Smooth muscle cell (in vitro differentiated cells): Measurements from ENCODE around the gene PPP4C. TPM values are rescaled to one million over a fixed set of nuclear protein-coding genes. Genes with fewer than 3 reads are reported as not detected.
"Not testable (repeated sequence)": the region's sequence is repeated elsewhere in the genome, so short reads cannot be mapped to it uniquely, and the experiment has no call there.

Experiments used
- DNase-seq: peaks from one replicate; lab custom pipeline; 2025; ENCODE audit not compliant: unreplicated experiment; lab: John Stamatoyannopoulos, UW
- H2AFZ ChIP-seq: fragments of 200-600 bp; sonication (generic); 2 replicates; pipeline ENCODE4 v1.6.0; 2016; ENCODE audit warnings: antibody characterized with exemption, low read depth, mild to moderate bottlenecking
- H3F3A ChIP-seq: fragments of 200-600 bp; sonication (generic); 2 replicates; pipeline ENCODE4 v1.6.0; 2017; ENCODE audit warnings: antibody characterized with exemption, low read depth
- H3K27ac ChIP-seq: fragments of 200-600 bp; sonication (generic); 2 replicates; pipeline ENCODE4 v1.5.1; 2016; ENCODE audit warnings: low read depth, mild to moderate bottlenecking
- H3K27me3 ChIP-seq: fragments of 200-600 bp; sonication (generic); 2 replicates; pipeline ENCODE4 v1.6.1; 2016; ENCODE audit warnings: low read depth, mild to moderate bottlenecking
- H3K36me3 ChIP-seq: fragments of 200-600 bp; sonication (generic); 2 replicates; pipeline ENCODE4 v1.5.1; 2016; ENCODE audit warnings: low read depth
- H3K4me1 ChIP-seq: fragments of 200-600 bp; sonication (generic); 2 replicates; pipeline ENCODE4 v1.5.1; 2016; ENCODE audit warnings: low read depth
- H3K4me2 ChIP-seq: fragments of 200-600 bp; sonication (generic); 2 replicates; pipeline ENCODE4 v1.6.0; 2016; ENCODE audit warnings: mild to moderate bottlenecking
- H3K4me3 ChIP-seq: fragments of 200-600 bp; sonication (generic); 2 replicates; pipeline ENCODE4 v1.5.1; 2016; ENCODE audit warnings: mild to moderate bottlenecking
- H3K79me2 ChIP-seq: fragments of 200-600 bp; sonication (generic); 2 replicates; pipeline ENCODE4 v1.6.0; 2016; ENCODE audit warnings: low read depth, mild to moderate bottlenecking
- H3K9ac ChIP-seq: fragments of 200-600 bp; sonication (generic); 2 replicates; pipeline ENCODE4 v1.6.0; 2016; ENCODE audit warnings: low read depth
- H3K9me3 ChIP-seq: fragments of 200-600 bp; sonication (generic); replicated peaks from 2 replicates; pipeline ENCODE4 v1.5.1; 2016; ENCODE audit warnings: low read depth
- H4K20me1 ChIP-seq: fragments of 200-600 bp; sonication (generic); 2 replicates; pipeline ENCODE4 v1.6.0; 2016; ENCODE audit warnings: low read depth
- CTCF ChIP-seq: fragments of 200-600 bp; sonication (generic); IDR thresholded peaks from 2 replicates; pipeline ENCODE4 v1.5.1; 2017; ENCODE audit warnings: borderline replicate concordance, mild to moderate bottlenecking, antibody characterized with exemption; ENCODE audit not compliant: insufficient read depth, poor library complexity, severe bottlenecking
- WGBS: methylation state at CpG from one replicate; pipeline ENCODE4 v1.1.7; 2016; ENCODE audit warnings: low lambda C conversion rate; 5-methylcytosine and 5-hydroxymethylcytosine counted together
- polyA plus RNA-seq: library from polyadenylated mRNA; unstranded; fragments of >200 nt; fragmentation: Nextera tagmentation; extraction: Ambion mirVana; gene quantifications from 2 replicates; pipeline ENCODE4 v1.2.1, GENCODE V29; 2016
- total RNA-seq: library from RNA; depleted of rRNA; stranded (reverse); fragments of >200 nt; gene quantifications from 2 replicates; pipeline ENCODE4 v1.2.3, GENCODE V29; 2014

Gene PPP4C
- total and polyA plus RNA-seq, 2 experiments from 2014 or later = 111 to 224 TPM

DNA sequence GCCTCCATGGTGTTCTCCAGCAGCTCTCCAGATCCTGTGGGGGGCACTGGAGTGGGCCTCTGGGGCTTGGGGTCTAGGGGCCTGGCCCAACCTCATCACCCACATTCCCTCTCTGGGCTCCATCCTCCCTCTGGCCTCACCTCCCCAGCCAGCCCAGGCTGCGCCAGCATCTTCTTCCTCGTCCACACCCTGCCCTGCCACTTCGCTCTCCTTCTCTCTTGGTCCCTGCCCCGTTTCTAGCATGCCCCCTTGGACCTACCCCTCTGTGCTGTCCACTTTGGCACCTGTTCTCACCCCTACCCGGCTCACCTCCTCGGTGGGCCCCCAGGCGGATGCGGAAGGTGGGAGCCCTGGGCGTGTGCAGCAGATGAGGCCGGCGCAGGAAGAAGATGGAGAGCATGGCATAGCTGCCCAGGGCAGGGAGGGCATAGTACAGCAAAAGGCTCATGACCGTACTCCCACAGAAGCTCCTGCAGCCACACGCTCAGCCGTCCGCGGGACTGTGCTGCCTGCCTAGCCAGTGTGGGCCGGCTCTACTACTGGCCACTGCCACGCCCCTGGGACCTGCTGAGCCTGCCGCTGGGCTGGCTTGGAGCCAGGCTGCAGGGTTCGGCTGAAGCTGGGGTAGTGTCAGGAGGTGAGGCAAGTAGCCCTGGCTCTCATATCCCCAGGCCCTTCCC is 37.4 kb downstream of the PPP4C start, which contains the start of gene GDPD3:
Gene GDPD3, minus strand, starts transcription at position 507 of the 680 bp plus-strand sequence. Its CDS starts 59 bp downstream, at position 448.
- Histone ChIP-seq H4K20me1 (peaks cover 50% of the 10 kb centered on the region), H3K4me2 (no peak within 1 kb of the TSS), H2AFZ (no peak within 1 kb of the TSS), H3K9me3 (no peaks in the 10 kb centered on the region), H3K27me3 (no peaks in the 10 kb centered on the region), H3K4me3 (no peak within 1 kb of the TSS), H3K9ac (no peak within 1 kb of the TSS), H3K79me2 (no peaks in the 10 kb centered on the region), H3F3A (peaks cover 33% of the 10 kb centered on the region), H3K4me1 (no peaks in the 10 kb centered on the region), H3K36me3 (no peaks in the 10 kb centered on the region), H3K27ac (peak within 1 kb of the TSS; percentile 6)
- WGBS = 73% methylated on average over 20 of the region's 20 CpGs
- TF ChIP-seq CTCF = no peak
- DNase-seq = no peak

DNA sequence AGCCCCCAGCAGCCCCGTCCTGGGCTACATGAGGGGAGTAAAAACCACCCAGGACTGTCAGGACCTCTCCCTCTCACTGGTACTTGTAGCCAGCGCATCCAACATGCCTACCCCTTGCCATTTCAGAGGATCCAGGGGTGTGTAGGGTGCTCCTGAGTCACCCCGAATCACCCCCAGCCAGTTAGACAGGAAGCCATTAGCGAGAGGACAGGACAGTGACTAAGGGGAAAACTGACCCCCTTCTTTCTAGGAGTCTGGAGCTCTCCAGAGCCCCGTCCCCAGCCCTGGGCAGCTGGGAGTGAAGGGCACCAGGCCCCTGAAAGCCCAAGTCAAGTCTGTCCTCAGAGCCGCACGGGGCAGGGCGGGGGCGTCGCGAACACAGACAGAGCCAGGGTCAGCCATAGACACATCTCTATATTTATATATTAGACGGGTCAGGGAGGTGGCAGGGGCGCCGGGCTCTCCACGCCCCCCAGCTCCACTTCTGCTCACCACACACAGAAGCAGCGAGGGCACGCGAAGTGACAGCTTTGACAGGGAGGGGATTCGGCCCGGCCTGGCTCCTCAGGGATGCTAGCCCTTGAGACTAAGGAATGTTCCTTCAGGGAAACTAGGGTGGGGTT is 38.0 kb downstream of the PPP4C start:
- H3K36me3 ChIP-seq = no peaks in the 10 kb centered on the region
- no peak overlapping the region for H3K9ac ChIP-seq
- peak overlapping the region; percentile 6 for H3K27ac ChIP-seq
- H3K79me2 ChIP-seq = no peaks in the 10 kb centered on the region
- H2AFZ ChIP-seq = no peak overlapping the region
- no peaks in the 10 kb centered on the region for H3K9me3 ChIP-seq
- peaks cover 44% of the 10 kb centered on the region for H4K20me1 ChIP-seq
- no peak overlapping the region for H3K4me3 ChIP-seq
- WGBS = 84% methylated on average over 20 of the region's 20 CpGs
- H3K4me2 ChIP-seq = no peak overlapping the region
- TF ChIP-seq CTCF = no peak
- H3K4me1 ChIP-seq = no peaks in the 10 kb centered on the region
- no peak for DNase-seq
- peaks cover 29% of the 10 kb centered on the region for H3F3A ChIP-seq
- no peaks in the 10 kb centered on the region for H3K27me3 ChIP-seq

DNA sequence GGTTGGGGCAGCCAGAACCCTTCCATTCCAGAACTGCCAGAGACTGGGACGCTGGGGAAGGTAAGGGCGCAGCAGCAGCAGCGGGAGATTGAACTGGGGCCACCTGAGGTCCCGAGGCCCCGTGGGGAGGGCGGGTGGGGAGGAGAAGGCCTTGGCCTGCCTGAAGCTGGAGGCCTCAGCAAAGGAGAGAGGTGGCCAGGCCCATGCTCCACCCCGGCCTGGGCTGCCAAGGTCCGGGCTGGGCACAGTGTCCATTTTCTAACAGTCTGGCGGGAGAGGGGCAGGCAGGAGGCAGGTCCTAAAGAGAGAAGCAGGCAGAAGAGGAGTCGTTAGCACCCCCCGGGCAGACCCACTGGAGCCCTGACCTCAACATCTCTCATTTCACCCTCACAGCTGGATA is 38.6 kb downstream of the PPP4C start:
- 91% methylated on average over 11 of the region's 11 CpGs for WGBS
- H3K9me3 ChIP-seq = no peaks in the 10 kb centered on the region
- no peak for DNase-seq
- no peaks in the 10 kb centered on the region for H3K4me1 ChIP-seq
- H3K79me2 ChIP-seq = no peaks in the 10 kb centered on the region
- H3K9ac ChIP-seq = no peak overlapping the region
- no peaks in the 10 kb centered on the region for H3K36me3 ChIP-seq
- H2AFZ ChIP-seq = no peak overlapping the region
- no peak overlapping the region for H3K4me3 ChIP-seq
- H3K4me2 ChIP-seq = no peak overlapping the region
- H4K20me1 ChIP-seq = peaks cover 39% of the 10 kb centered on the region
- H3K27ac ChIP-seq = no peak overlapping the region
- H3K27me3 ChIP-seq = no peaks in the 10 kb centered on the region
- H3F3A ChIP-seq = peaks cover 25% of the 10 kb centered on the region
- no peak for TF ChIP-seq CTCF

DNA sequence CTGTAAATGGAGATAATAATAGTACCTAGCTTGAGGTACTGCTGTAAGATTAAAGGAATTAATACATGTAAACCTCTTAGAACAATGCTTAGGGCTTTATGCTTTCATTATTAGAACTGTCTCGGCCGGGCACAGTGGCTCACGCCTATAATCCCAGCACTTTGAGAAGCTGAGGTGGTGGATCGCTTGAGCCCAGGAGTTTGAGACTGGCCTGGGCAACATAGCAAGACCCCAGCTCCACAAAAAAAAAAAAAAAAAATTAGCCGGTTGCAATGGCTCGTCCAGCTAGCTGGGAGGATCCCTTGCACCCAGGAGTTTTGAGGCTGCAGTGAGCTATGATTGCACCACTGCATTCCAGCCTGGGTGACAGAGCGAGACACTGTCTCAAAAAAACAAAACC is 39.0 kb downstream of the PPP4C start:
- Histone ChIP-seq H4K20me1 (peaks cover 35% of the 10 kb centered on the region), H3F3A (peaks cover 21% of the 10 kb centered on the region)
- 88% methylated on average over 7 of the region's 7 CpGs for WGBS
- H3K9ac ChIP-seq, H3K36me3 ChIP-seq, H3K4me1 ChIP-seq, H3K9me3 ChIP-seq, H3K79me2 ChIP-seq, H2AFZ ChIP-seq, H3K27ac ChIP-seq, DNase-seq, H3K4me3 ChIP-seq, H3K27me3 ChIP-seq, H3K4me2 ChIP-seq: not testable (repeated sequence)
